ENCODE data around the gene EPYC.

DNA sequence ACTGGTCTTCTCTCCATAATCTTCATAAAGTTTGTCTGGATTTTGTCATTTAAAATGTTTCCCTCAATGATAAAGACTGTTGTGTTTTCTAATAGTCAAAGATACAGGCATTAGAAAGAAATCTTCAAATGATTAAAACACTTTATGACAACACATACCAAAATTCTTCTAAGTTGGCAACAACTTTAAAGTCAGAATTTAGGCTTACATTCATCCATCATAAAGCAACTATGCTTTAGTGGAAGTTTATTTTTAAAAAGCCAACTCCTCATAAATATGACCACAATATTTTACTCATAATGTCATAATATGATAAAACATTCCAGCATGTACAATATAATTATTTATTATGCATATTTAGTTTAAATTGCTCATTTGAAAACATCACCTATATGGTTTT lies 32.5 kb downstream of the EPYC start:
- no peak for TF ChIP-seq CTCF (IDR thresholded peaks at IDR 0.05; ENCODE audit: insufficient read depth, low read depth, low read length)
- TF ChIP-seq EZH2 (IDR thresholded peaks at IDR 0.05; ENCODE audit: insufficient read depth, low read length), result no peak
